HG03097 (cell line): ENCODE measurements around the gene JAKMIP1.
"Not testable (repeated sequence)": the region's sequence is repeated elsewhere in the genome, so short reads cannot be mapped to it uniquely, and the experiment has no call there.

Experiments used
- ATAC-seq: cut with Tn5 transposase; IDR thresholded peaks from one replicate; pipeline ENCODE4 v1.9.1; 2021; ENCODE audit not compliant: unreplicated experiment, low FRiP score

Gene JAKMIP1

GRCh38 chr4:6229671-6230501, 29.5 kb upstream of the JAKMIP1 start:
- ATAC-seq, result no peak

- ATAC-seq, result no peak
Observed at GRCh38 chr4:6229095-6229494, 28.7 kb upstream of the JAKMIP1 start.

GRCh38 chr4:6228158-6229067, 28.1 kb upstream of the JAKMIP1 start:
- no peak for ATAC-seq

- no peak for ATAC-seq
Observed at GRCh38 chr4:6227412-6228157, 27.2 kb upstream of the JAKMIP1 start.

- ATAC-seq, result no peak
Observed at GRCh38 chr4:6226506-6226905, 26.2 kb upstream of the JAKMIP1 start.

- no peak for ATAC-seq
Observed at GRCh38 chr4:6225469-6225868, 25.1 kb upstream of the JAKMIP1 start.

GRCh38 chr4:6224735-6225134, 24.4 kb upstream of the JAKMIP1 start:
- ATAC-seq, result no peak

GRCh38 chr4:6222761-6223292, 22.5 kb upstream of the JAKMIP1 start:
- ATAC-seq, result no peak

- no peak for ATAC-seq
Observed at GRCh38 chr4:6221851-6222760, 21.8 kb upstream of the JAKMIP1 start.

- ATAC-seq, result no peak
Observed at GRCh38 chr4:6221301-6221850, 21.0 kb upstream of the JAKMIP1 start.

GRCh38 chr4:6217716-6218381, 17.5 kb upstream of the JAKMIP1 start:
- no peak for ATAC-seq

GRCh38 chr4:6216588-6216987, 16.2 kb upstream of the JAKMIP1 start:
- ATAC-seq, result no peak

GRCh38 chr4:6209921-6210320, 9.6 kb upstream of the JAKMIP1 start:
- ATAC-seq, result no peak

GRCh38 chr4:6209291-6209690, 8.9 kb upstream of the JAKMIP1 start:
- ATAC-seq, result not testable (repeated sequence)

- no peak for ATAC-seq
Observed at GRCh38 chr4:6208416-6208815, 8.1 kb upstream of the JAKMIP1 start.

- no peak for ATAC-seq
Observed at GRCh38 chr4:6207602-6208001, 7.3 kb upstream of the JAKMIP1 start.

GRCh38 chr4:6206771-6207290, 6.5 kb upstream of the JAKMIP1 start:
- ATAC-seq, result no peak

GRCh38 chr4:6205973-6206372, 5.6 kb upstream of the JAKMIP1 start:
- ATAC-seq, result no peak

- ATAC-seq, result no peak
Observed at GRCh38 chr4:6205567-6205931, 5.2 kb upstream of the JAKMIP1 start.
